ENCODE data around the gene ZBTB37.
"Not testable (repeated sequence)": the region's sequence is repeated elsewhere in the genome, so short reads cannot be mapped to it uniquely, and the experiment has no call there.

ZBTB37 gene

DNA sequence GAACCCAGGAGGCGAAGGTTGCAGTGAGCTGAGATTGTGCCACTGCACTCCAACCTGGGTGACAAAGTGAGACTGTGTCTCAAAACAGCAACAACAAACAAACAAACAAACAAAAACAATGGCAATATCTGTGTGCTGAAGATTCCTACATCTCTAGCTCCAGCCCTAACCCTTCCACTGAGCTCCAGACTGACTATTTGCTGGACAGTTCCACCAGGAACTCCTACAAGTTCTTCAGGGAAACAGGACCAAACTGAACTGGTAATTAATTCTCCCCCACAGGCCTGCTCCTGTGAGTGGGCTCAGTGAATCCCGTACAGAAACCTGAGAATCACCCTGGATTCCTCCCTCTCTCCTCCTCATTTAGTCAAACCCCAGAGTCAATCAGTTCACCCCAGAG is 47.4 kb downstream of the ZBTB37 start:
- DNase-seq, result no peak

DNA sequence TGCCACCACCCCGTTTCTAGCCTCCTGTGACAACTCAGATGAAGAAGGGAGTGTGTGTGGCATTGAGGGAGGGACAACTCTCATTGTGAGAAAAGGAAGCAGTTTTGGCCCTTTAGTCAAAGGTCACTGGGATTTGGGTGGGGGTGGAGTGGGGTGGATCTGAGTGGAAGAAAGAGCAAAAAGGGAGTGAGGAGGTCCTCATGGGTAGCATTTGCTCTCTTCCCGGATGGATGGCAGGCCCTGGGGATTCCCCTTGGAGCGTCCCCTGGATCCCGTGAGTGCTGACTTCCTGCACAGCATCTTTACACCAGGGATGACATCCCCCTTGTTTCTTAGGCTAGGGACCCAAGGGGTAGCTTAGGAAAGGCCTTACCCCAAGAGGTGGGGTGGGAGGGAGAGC is 48.5 kb downstream of the ZBTB37 start:
- DNase-seq, result no peak

DNA sequence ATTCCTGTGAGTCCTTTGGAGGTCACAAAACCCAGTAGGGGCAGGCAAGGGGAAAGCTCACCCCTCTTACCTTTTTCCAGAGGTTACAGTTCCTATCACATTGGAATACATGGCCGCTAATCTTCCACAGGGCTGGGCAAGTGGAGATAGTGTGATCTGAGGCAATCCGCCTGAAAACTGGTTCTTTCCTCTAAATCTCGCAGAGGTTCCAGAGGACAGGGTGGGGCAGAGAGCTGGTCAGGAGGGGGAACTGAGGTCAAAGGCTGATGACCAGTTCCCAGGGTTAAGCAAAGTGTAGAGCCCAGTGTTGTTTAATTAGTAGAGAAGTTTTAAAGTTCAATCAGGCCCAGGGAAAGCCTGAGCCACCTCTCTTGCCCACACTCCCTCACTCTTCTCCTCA is 49.0 kb downstream of the ZBTB37 start, which contains the start of gene SERPINC1:
Gene SERPINC1, minus strand, starts transcription at position 179 of the 400 bp plus-strand sequence. Its CDS starts 68 bp downstream, at position 111.
- DNase-seq, result no peak

DNA sequence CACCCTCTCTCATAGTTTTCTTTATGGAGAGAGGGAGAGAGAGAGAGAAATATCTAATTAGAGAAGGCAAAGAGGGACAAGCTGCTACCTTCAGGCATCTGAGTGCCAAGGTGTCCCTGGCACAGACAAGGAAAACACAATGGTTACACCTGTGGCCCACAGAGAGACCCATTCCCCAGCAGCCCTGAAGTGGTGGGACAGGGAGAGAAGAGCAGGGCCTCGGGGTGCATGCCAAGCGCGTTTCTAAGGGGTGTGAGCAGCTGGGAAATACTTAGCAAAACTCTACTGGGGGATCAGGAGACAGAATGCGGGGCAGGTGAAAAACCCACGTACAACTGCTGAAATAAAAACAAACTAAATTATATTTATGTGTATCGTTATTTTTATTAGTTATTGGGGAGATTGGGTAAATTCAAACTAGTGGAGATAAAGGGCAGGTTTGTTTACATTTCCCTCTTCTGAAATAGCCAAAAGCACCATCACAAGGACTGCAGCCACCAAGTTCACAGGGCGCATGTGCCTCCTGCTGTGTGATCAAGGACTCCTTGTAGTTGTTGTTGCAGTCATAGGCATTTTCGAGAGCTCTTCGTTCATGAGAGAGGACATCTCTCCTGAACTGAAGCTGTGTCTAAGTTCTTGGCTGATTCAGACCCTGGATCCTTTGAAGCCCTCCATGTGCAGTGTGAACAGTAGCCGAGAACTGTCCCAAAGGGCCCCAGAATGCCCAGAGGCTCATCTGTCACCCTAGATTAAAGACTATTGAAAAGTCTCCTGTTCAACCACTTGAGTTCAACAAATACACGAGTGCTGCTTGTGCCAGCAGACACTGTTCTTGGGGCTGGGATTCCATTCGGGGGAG is 49.7 kb downstream of the ZBTB37 start:
- DNase-seq, result no peak

DNA sequence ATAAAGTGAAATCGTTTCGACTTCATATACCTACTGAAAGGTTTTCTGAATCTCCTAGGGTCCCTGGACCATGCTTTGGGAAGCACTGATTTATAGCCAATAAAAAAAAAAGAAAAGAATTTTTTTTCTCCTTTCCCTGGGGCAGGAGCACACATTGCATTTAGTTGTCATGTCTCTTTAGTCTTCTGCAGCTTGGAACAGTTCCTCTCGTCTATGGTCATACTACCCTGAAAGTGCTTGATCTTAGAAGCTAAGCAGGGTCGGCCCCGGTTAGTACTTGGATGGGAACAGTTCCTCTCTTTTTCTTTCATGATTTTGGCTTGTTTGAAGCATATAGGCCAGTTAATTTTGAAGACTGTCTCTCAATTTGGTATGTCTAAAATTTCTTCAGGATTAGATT is 52.7 kb downstream of the ZBTB37 start:
- DNase-seq, result no peak

DNA sequence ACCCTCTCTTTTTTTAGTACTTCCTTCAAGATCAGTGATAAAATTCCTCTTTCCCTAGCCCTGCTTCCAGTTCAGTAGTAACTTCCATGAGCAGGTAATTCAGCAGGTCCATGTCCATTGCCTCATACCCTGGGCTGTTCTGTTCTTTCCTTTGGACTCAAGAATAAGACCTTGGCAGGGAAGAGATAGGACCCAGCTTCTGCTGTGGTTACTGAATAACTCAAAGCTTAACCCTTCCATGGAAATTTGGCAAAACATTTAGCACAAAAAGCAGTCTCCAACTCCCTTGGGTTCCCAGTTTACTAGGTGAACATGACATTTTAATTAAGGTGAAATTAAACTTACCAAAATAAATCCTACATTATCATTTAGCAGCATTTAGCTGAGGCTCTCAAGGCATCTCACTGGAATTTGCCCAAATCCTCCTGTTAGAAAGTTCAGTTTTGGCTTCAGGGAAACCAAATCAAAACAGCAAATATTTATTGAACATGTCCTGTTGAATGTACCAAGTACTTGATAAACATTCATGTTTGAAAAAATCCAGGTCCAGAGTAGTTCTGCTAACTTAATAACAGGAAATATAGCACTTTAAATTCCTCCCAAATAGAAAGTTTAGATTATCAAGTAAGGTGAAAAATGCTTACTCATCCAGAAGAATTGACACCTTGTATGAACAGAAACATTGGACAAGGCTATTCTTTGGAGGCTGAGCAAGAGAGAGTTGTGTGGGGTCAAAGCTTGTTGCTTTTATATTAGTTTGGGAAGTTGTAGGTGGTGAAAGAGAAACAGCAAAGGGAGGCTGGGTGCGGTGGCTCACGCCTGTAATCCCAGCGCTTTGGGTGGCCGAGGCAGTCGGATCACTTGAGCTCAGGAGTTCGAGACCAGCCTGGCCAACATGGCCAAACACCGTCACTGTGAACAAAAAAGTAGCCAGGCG is 57.4 kb downstream of the ZBTB37 start:
- DNase-seq, result no peak

DNA sequence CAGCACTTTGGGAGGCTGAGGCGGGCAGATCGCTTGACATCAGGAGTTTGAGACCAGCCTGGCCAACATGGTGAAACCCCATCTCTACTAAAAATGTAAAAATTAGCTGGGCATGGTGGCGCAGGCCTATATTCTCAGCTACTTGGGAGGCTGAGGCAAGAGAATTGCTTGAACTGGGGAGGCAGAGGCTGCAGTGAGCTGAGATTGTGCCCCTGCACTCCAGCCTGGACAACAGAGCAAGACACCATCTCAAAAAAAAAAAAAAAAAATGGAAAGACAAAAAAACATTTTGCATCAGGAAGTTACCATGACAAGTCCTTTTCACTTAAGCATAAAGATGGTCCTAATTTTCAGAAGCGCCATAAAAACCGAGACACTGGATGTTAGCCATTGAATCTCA is 62.4 kb downstream of the ZBTB37 start:
- DNase-seq, result not testable (repeated sequence)

DNA sequence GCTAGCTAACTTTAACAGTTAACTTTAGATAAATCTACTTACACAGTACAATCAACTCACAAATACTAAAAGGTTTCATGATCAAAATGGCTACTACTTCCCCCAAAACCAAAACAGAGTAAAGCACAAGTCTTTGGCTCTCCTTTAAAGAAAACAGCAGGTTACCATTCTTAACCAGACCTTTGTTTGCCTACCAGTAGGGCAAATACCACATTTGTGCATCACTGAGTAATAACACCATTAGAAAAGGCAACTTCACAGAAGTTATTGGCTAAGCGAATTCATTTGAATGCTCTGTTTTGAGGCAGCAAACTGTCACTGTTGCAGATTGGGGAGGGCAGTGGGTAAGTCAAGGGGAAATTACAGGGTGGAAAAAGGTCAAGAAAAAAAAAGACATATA is 66.3 kb downstream of the ZBTB37 start:
- no peak for DNase-seq

DNA sequence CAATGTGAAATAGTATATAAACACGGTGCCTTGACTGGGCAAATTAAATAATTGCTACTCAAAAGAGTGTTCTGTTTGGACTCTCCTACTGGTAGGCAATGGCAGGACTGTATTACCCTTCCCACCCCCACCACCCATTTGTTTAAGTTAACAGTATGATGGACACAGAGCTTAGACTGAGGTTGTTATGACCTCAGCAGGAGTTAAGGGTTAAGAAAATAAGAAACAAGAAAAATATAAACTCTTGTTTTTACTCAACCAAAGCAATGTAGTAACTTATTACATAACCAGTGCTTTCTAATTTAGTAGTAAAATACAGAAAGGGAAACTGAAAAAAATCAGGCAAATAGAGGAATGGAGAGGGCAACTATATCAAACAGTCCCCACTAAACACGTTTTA is 68.9 kb downstream of the ZBTB37 start:
- DNase-seq, result no peak

DNA sequence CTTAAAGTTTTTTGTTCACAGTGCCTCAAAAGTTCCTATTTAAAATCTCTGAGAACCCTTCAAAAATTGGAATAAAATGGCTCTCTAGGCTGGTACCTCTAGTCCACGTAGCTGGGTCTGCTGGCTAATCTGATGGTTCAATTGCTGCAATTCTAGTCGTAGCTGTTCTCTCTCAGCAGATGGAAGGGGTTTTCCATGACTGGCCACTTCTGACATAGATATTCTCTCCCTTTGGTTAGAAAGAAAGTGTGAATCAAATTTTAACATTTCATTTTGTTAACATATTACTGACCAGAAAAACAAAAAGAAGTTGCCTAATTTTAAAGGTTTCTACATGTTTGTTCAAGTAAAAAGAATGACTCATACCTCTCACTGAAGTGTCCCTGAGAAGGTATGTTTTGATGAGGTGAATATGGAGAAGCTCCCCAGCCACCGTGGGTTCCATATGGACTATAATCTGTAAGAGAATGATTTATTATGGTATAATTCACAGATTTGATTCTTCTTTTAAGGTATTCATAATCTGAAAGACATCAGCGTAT is 78.3 kb downstream of the ZBTB37 start:
- DNase-seq, result no peak

DNA sequence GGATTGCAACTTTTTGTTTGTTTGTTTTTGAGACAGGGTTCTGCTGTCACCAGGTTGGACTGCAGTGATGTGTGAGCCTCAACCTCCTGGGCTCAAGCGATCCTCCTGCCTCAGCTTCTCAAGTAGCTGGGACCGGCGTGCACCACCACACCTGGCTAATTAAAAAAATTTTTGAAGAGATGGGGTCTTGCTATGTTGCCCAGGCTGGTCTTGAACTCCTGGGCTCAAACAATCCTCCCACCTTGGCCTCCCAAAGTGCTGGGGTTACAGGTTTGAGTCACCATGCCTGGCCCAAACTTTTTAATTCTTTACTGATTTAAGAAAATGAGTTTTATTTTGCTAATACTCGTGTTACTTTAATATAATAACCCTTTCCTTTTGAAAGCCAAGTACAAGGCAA is 80.4 kb downstream of the ZBTB37 start:
- DNase-seq, result no peak

Measured in T1000 (cell line).